Measurements from ENCODE around the gene ZC3H7A.
"Not testable (repeated sequence)": the region's sequence is repeated elsewhere in the genome, so short reads cannot be mapped to it uniquely, and the experiment has no call there.

Gene ZC3H7A, protein sequence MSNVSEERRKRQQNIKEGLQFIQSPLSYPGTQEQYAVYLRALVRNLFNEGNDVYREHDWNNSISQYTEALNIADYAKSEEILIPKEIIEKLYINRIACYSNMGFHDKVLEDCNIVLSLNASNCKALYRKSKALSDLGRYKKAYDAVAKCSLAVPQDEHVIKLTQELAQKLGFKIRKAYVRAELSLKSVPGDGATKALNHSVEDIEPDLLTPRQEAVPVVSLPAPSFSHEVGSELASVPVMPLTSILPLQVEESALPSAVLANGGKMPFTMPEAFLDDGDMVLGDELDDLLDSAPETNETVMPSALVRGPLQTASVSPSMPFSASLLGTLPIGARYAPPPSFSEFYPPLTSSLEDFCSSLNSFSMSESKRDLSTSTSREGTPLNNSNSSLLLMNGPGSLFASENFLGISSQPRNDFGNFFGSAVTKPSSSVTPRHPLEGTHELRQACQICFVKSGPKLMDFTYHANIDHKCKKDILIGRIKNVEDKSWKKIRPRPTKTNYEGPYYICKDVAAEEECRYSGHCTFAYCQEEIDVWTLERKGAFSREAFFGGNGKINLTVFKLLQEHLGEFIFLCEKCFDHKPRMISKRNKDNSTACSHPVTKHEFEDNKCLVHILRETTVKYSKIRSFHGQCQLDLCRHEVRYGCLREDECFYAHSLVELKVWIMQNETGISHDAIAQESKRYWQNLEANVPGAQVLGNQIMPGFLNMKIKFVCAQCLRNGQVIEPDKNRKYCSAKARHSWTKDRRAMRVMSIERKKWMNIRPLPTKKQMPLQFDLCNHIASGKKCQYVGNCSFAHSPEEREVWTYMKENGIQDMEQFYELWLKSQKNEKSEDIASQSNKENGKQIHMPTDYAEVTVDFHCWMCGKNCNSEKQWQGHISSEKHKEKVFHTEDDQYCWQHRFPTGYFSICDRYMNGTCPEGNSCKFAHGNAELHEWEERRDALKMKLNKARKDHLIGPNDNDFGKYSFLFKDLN

GRCh38 chr16:11797166-11797956 is at the start of gene ZC3H7A:
TSS of gene ZC3H7A (minus strand) at chr16:11797258. CDS start at chr16:11782354, 14,904 bp downstream.
- DNase-seq (ENCODE audit: low read depth) = peak; percentile 98

GRCh38 chr16:11844499-11844898 is 47.4 kb upstream of the ZC3H7A start:
- DNase-seq (ENCODE audit: low read depth) = no peak

GRCh38 chr16:11843861-11844260 is 46.8 kb upstream of the ZC3H7A start:
- DNase-seq (ENCODE audit: low read depth) = no peak

- DNase-seq (ENCODE audit: low read depth) = no peak
Measured at GRCh38 chr16:11843206-11843605, 46.1 kb upstream of the ZC3H7A start.

- DNase-seq (ENCODE audit: low read depth) = no peak
Measured at GRCh38 chr16:11841026-11841425, 44.0 kb upstream of the ZC3H7A start.

GRCh38 chr16:11836650-11837244 is 39.7 kb upstream of the ZC3H7A start:
- DNase-seq (ENCODE audit: low read depth) = peak; percentile 63

DNA sequence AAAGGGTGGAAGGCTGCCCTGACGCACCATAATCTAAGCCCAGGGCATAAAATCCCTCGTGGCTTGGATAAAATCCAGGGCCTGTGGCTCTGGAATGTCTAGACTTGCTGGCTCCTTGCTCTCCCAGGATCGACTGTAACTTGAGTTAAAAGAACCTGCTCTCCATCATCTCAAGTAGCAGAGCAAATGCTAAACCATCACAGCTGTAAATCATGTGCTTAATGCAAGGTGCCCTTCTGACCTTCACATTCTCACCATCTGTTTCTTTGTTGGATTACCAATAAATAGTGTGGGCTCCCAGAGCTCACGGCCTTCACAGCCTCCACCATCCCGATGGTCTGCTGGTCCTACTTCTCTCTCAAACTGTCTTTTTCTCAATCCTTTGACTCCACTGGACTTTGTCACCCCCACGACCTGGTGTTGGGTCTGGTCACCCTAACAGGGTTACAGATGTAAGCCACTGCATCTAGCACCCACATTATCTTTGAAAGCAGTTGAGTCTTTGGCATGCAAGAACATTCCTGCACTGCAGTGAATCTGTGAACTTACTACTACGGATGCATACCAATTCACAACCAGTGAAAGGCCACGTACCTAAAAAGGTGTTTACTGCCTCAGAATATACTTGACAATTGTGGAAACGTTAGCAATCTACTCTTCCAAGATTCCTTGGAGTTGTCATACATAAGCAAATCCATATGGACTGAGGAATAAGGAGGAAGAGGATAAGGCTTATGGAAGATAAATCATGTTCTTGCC is 39.0 kb upstream of the ZC3H7A start:
- DNase-seq (ENCODE audit: low read depth) = peak; percentile 72

DNA sequence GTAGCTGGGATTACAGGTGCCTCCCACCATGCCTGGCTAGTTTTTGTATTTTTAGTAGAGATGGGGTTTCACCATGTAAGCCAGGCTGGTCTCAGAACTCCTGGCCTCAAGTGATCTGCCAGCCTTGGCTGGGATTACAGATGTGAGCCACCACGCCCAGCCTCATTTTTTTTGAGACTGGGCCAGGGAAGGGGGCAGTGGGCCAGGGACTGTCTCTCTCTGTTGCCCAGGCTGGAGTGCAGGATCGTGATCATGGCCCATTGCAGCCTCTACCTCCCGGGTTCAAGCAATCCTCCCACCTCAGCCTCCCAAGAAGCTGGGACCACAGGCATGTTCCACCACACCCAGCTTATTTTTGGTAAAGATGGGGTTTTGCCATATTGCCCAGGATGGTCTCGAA is 38.3 kb upstream of the ZC3H7A start:
- DNase-seq (ENCODE audit: low read depth) = no peak

DNA sequence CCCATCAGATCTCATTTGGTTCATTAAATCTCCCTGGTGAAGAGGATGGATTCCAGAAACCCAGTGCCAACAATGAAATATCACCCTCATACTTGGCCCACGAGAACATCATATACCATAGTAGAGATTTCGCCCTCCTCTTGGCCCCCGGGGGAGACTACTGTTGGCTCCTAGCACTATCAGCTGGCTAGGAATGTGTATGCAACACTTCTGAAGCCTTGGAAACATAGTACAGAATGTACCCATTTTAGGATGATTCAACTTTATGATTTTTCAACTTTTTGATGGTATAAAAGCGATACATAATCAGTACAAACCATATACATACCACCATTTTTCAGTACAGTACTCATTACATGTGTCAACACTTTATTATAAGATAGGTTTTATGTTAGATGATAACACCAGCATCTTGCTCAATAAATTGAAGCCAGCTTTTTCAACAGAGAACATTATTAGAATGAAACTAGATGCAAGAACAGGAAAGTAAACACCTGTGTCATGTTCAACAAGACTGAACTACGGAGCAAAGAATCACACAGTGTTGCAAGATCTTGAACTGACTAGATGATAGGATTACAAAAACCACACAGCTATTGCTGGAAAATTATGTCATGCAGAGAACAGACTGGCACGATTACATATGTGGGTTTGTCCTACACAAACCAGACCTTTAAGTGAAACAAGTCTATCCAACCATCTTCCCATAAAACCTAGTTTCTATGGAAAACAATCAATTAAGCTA is 37.1 kb upstream of the ZC3H7A start:
- peak; percentile 87 for DNase-seq (ENCODE audit: low read depth)

- no peak for DNase-seq (ENCODE audit: low read depth)
Measured at GRCh38 chr16:11828696-11829095, 31.6 kb upstream of the ZC3H7A start.

GRCh38 chr16:11825520-11826165 is 28.6 kb upstream of the ZC3H7A start:
- DNase-seq (ENCODE audit: low read depth) = not testable (repeated sequence)

DNA sequence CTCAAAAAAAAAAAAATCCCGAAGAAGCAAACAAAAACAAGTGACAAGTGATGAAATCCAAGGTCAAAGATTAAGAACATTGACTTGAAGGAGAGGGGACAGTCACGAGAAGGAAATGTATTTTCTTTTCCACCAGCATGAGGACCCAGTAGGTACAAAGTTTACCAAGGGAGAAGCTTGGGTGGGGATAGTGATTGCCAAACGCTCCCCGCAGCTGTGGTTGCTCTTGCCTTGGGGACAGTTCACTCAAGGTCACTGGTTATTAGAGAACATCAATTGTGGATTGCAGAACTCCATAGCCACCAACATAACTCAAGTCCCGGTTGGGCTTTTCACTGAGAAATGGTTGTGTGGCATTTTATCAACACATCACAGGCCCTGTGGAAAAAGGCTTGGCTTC is 27.3 kb upstream of the ZC3H7A start:
- peak; percentile 72 for DNase-seq (ENCODE audit: low read depth)

- DNase-seq (ENCODE audit: low read depth) = not testable (repeated sequence)
Measured at GRCh38 chr16:11823645-11824044, 26.6 kb upstream of the ZC3H7A start.

DNA sequence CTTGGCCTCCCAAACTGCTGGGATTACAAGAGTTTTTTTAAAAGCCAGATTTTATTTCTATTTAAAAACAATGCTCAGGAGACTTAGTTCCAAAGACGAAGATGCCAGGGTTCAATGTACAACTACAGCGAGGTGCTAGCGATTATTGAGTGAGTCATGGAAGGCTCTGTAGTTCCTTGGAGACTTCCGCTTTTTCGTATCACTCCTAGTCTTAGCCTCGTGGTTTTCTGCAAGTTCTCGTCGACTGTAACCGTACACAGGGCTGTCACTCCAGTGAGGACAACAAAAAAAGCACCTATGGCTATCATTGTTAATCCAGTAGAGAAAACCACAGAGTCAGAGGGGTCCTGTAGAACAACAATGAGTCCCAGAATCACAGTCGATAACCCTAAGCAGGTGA is 22.7 kb upstream of the ZC3H7A start:
- DNase-seq (ENCODE audit: low read depth) = no peak

GRCh38 chr16:11818970-11819369 is 21.9 kb upstream of the ZC3H7A start:
- not testable (repeated sequence) for DNase-seq (ENCODE audit: low read depth)

- no peak for DNase-seq (ENCODE audit: low read depth)
Measured at GRCh38 chr16:11816123-11816522, 19.1 kb upstream of the ZC3H7A start.

- DNase-seq (ENCODE audit: low read depth) = not testable (repeated sequence)
Measured at GRCh38 chr16:11814800-11815199, 17.7 kb upstream of the ZC3H7A start.

DNA sequence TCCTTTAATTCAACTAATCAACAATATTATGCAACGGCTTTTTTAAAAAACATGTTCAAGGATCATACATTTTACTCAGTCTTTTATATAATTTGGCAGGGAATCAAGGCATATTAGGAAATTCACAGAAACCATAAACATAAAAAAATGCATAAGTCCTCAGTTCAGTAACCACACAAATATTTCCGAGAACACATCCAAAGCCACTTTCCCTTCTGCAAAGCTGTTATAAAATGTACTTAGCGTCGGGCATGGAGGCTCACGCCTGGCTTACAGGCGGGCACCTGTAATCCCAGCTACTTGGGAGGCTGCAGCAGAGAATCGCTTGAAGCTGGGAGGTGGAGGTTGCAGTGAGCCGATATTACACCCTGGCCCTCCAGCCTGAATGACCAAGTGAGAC is 9.7 kb upstream of the ZC3H7A start:
- DNase-seq (ENCODE audit: low read depth) = peak; percentile 84

DNA sequence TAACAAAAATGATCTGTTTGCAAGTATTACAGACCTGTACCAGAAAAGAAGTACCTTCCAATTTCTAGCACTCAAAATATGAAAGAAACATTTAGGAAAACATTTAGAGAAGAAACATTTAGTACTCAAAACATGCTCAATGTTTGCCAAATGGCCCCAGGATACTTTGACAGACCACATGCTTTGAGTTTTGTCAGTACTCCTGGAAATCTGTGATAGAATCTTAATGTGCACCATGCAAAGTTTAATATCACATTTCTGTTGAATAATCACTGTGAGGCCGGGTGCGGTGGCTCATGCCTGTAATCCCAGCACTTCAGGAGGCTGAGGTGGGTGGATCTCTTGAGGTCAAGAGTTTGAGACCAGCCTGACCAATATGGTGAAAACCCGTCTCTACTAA is 8.5 kb upstream of the ZC3H7A start:
- DNase-seq (ENCODE audit: low read depth) = no peak
